ENCODE results near the gene CDK19. TPM values are rescaled to one million over a fixed set of nuclear protein-coding genes. Genes with fewer than 3 reads are reported as not detected.
A peak's percentile ranks its signal among the peaks of the same experiment; 100 is the strongest.

CDK19 gene
- total and polyA plus RNA-seq, 2 of the 13 experiments (the other 11 are each of a cell fraction or from before 2014, with no cell fraction given) = 13.4 to 27.0 TPM

DNA sequence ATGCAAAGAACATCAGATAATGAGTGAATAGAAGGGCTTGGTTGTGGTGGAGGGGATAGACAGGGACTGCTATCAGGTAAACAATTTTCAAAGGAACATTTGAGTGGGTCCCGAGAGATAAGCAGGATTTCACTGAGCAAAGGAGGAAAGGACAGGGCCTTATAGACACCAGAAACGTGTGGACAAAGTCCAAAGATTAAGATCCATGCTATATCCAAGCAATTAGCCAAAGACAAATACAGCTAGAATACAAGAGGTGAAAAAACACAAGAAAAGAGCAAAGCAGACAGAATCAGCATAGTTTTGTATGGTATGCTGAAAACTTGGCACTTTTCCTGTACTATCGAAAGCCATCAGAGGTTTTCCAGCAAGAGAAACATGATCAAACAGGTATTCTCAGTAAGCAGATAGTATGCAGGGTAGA, 59.8 kb downstream of the CDK19 start (continued):
- TF ChIP-seq ZNF292 (CRISPR knock-in tag; IDR thresholded peaks at IDR 0.05; ENCODE audit: borderline replicate concordance, low read depth) = no peak
- TF ChIP-seq ZNF674 (CRISPR knock-in tag; IDR thresholded peaks at IDR 0.05; ENCODE audit: low read depth) = no peak
- TF ChIP-seq SALL2 (CRISPR knock-in tag; IDR thresholded peaks at IDR 0.05) = no peak
- no peak for TF ChIP-seq ZNF343 (CRISPR knock-in tag; IDR thresholded peaks at IDR 0.05)
- TF ChIP-seq SMAD9 (CRISPR knock-in tag; IDR thresholded peaks at IDR 0.05) = no peak
- no peak for TF ChIP-seq KLF13 (CRISPR knock-in tag; IDR thresholded peaks at IDR 0.05)
- TF ChIP-seq TBP (CRISPR knock-in tag; IDR thresholded peaks at IDR 0.05) = no peak
- TF ChIP-seq, protein P1, sequence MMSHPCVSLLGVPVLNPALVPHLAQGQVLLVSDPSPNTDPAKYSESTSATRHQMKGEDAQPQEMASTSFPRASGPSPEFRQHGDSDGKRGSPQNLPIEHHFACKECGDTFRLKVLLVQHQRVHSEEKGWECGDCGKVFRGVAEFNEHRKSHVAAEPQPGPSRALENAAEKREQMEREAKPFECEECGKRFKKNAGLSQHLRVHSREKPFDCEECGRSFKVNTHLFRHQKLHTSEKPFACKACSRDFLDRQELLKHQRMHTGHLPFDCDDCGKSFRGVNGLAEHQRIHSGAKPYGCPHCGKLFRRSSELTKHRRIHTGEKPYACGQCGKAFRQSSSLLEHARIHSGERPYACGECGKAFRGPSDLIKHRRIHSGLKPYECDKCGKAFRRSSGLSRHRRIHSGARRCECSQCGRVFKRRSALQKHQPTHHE (CRISPR knock-in tag; IDR thresholded peaks at IDR 0.05; ENCODE audit: borderline replicate concordance) = 0 out of 2 replicates have a peak, but pooled peaks have one; percentile 68
- TF ChIP-seq, protein P2, sequence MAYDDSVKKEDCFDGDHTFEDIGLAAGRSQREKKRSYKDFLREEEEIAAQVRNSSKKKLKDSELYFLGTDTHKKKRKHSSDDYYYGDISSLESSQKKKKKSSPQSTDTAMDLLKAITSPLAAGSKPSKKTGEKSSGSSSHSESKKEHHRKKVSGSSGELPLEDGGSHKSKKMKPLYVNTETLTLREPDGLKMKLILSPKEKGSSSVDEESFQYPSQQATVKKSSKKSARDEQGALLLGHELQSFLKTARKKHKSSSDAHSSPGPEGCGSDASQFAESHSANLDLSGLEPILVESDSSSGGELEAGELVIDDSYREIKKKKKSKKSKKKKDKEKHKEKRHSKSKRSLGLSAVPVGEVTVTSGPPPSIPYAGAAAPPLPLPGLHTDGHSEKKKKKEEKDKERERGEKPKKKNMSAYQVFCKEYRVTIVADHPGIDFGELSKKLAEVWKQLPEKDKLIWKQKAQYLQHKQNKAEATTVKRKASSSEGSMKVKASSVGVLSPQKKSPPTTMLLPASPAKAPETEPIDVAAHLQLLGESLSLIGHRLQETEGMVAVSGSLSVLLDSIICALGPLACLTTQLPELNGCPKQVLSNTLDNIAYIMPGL (CRISPR knock-in tag; IDR thresholded peaks at IDR 0.05; ENCODE audit: borderline replicate concordance in 1 of 2, low read depth in 1 of 2) = no peak
- TF ChIP-seq ZNF331 (CRISPR knock-in tag; IDR thresholded peaks at IDR 0.05) = peak; percentile 42; the same call in 1 of the 2 replicates
- no peak for TF ChIP-seq ZMYM3 (CRISPR knock-in tag; IDR thresholded peaks at IDR 0.05)
- TF ChIP-seq, protein P3, sequence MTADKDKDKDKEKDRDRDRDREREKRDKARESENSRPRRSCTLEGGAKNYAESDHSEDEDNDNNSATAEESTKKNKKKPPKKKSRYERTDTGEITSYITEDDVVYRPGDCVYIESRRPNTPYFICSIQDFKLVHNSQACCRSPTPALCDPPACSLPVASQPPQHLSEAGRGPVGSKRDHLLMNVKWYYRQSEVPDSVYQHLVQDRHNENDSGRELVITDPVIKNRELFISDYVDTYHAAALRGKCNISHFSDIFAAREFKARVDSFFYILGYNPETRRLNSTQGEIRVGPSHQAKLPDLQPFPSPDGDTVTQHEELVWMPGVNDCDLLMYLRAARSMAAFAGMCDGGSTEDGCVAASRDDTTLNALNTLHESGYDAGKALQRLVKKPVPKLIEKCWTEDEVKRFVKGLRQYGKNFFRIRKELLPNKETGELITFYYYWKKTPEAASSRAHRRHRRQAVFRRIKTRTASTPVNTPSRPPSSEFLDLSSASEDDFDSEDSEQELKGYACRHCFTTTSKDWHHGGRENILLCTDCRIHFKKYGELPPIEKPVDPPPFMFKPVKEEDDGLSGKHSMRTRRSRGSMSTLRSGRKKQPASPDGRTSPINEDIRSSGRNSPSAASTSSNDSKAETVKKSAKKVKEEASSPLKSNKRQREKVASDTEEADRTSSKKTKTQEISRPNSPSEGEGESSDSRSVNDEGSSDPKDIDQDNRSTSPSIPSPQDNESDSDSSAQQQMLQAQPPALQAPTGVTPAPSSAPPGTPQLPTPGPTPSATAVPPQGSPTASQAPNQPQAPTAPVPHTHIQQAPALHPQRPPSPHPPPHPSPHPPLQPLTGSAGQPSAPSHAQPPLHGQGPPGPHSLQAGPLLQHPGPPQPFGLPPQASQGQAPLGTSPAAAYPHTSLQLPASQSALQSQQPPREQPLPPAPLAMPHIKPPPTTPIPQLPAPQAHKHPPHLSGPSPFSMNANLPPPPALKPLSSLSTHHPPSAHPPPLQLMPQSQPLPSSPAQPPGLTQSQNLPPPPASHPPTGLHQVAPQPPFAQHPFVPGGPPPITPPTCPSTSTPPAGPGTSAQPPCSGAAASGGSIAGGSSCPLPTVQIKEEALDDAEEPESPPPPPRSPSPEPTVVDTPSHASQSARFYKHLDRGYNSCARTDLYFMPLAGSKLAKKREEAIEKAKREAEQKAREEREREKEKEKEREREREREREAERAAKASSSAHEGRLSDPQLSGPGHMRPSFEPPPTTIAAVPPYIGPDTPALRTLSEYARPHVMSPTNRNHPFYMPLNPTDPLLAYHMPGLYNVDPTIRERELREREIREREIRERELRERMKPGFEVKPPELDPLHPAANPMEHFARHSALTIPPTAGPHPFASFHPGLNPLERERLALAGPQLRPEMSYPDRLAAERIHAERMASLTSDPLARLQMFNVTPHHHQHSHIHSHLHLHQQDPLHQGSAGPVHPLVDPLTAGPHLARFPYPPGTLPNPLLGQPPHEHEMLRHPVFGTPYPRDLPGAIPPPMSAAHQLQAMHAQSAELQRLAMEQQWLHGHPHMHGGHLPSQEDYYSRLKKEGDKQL (CRISPR knock-in tag; IDR thresholded peaks at IDR 0.05; ENCODE audit: low read depth) = no peak
- TF ChIP-seq, protein P4, sequence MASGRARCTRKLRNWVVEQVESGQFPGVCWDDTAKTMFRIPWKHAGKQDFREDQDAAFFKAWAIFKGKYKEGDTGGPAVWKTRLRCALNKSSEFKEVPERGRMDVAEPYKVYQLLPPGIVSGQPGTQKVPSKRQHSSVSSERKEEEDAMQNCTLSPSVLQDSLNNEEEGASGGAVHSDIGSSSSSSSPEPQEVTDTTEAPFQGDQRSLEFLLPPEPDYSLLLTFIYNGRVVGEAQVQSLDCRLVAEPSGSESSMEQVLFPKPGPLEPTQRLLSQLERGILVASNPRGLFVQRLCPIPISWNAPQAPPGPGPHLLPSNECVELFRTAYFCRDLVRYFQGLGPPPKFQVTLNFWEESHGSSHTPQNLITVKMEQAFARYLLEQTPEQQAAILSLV (CRISPR knock-in tag; IDR thresholded peaks at IDR 0.05; ENCODE audit: borderline replicate concordance) = no peak
- no peak for TF ChIP-seq HNRNPUL1 (IDR thresholded peaks at IDR 0.05; ENCODE audit: low read depth, low read length)
- TF ChIP-seq NRL (CRISPR knock-in tag; IDR thresholded peaks at IDR 0.05; ENCODE audit: borderline replicate concordance) = no peak
- no peak for TF ChIP-seq ZNF234 (CRISPR knock-in tag; conservative IDR thresholded peaks at IDR 0.05)

All from HepG2 (cell line).